ENCODE measurements around the gene AEBP2. TPM values are rescaled to one million over a fixed set of nuclear protein-coding genes. Genes with fewer than 3 reads are reported as not detected.

Gene AEBP2
- total RNA-seq, 1 donor from 2014 or later: 42.0 TPM

DNA sequence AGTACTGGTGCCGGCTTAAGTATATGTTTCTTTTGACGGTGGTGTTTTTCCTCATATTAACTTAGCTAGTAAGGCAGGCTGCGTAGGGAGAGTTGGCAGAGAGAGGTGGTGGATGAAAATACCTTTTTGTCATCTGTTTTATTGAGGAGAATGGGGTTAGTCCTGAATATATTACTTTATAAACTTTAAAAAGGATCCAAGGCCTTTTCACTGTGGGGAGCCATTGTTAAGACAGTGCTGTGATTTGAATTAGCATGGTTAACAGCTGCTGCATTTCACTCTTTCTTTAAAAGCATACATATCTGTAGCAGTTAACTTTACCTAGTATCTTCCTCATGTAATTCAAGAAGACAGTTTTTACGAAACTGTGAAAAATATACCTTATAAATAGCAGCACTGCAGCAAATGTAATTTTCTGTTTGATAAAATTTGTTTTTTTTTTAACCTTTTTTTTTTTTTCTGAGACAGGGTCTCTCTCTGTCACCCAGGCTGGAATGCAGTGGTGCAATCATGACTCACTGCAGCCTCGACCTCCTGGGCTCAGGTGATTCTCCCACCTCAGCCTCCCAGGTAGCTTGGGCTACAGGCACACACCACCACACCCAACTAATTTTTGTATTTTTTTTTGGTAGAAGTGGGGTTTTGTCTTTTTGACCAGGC, 57.1 kb downstream of the AEBP2 start:
- DNase-seq (ENCODE audit: low spot score in 2 of 2) (no peak), FAIRE-seq (no peak)

DNA sequence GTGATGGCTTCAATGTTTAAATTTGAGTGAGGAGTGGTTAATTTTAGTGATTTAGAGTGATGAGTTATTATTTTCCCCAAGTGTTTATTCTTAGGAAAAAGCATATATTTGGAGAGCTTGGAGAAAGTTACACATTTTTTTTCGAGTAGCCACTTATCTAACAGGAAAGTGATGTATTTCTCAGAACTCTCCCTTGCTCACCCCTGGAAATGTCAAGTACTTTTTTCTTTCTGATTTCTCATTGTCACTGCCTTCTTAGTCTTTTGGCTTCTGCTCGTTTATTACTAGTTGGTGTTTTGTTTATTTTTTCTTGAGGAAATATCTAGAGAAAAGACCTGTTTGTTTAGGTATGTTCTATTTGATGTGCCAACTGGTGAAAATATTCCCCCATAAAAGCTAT, 58.8 kb downstream of the AEBP2 start:
- DNase-seq (ENCODE audit: low spot score in 2 of 2): no peak
- FAIRE-seq: no peak

GRCh38 chr12:19499030-19499429, 59.7 kb downstream of the AEBP2 start:
- FAIRE-seq: no peak
- DNase-seq (ENCODE audit: low spot score in 2 of 2): no peak

DNA sequence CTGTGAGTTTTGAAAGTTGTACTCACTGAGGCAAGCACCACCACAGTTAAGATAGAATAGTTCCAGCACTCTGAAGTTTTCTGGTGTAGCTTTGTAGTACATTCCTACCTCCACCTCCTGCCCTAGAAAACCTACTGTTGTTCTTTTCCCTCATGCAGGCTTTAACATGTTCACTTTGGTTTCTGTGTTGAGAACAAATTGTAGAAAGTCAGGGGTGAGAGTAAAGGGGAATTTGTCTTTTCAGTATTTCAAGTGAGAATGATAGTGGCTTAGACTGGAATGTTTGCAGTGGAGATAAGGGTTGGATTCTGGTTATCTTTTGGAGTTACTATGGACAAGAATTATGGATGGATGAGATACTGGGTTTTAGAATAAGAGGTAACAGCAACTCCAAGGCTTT, 67.2 kb downstream of the AEBP2 start:
- DNase-seq (ENCODE audit: low spot score in 2 of 2) (no peak), FAIRE-seq (no peak)

- FAIRE-seq: peak; percentile 67
Observed at GRCh38 chr12:19507823-19508222, 68.5 kb downstream of the AEBP2 start.

GRCh38 chr12:19510461-19510860, 71.2 kb downstream of the AEBP2 start:
- DNase-seq (ENCODE audit: low spot score in 2 of 2) (no peak), FAIRE-seq (no peak)

More at GRCh38 chr12:19507823-19508222, 68.5 kb downstream of the AEBP2 start:
- peak in 1 of 2 donors; percentile 30 for DNase-seq (ENCODE audit: low spot score in 2 of 2)

DNA sequence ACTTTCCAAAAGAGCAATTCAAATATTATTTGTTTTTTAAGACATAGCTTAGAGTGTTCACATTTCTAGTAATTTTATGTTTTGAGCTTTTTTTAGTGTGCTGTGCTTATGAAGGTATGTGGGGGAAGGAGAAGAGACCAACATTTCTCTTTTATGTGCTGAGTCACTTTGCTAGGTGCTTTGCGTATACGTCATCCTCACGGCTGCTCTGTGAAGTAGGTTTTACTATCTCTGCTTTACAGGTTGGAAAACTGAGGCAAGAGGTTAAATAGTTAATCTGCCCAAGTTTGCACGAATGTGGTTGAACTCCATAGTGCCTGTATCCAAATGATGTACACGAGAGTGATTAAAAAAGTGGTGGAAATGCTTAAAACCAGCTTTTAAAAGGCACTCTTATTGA, 75.9 kb downstream of the AEBP2 start:
- FAIRE-seq (no peak), DNase-seq (ENCODE audit: low spot score in 2 of 2) (no peak)

DNA sequence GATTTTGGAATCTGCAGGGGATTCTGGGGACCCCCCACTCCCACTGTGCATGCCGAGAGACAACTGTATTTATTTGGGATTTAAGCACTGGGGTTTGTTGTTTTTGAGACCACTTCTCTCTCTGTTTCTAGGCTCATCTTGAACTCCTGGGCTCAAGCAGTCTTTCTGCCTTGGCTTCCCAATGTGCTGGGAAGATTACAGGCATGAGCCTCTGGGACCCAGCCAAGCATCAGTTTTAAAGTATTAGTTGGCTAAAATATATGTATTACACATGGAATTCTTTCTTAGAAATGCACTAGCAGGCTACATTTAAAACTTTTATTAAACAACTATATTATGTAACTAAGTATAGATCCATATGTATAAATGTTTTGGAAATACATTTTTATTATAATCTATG, 78.3 kb downstream of the AEBP2 start:
- FAIRE-seq (no peak), DNase-seq (ENCODE audit: low spot score in 2 of 2) (no peak)

DNA sequence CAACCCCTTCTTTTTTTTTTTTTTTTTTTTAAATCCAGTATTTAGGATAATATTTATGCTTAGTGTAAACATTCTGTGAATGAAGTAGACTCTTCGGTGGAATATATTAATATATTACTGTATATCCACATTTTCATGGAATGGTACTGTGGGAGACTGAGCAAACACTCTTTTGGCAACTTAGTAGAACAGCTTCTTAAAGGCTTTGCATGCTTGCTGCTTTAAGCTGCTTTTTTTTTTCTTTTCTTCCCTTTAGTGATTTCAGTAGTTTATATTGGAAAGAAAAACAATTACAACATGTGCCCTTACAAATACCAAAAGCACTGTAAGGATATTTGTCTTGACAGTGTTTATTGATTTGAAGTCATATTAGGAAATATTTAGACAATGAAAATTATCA, 78.9 kb downstream of the AEBP2 start:
- FAIRE-seq: no peak
- no peak for DNase-seq (ENCODE audit: low spot score in 2 of 2)

GRCh38 chr12:19520646-19521415, 81.5 kb downstream of the AEBP2 start:
- DNase-seq (ENCODE audit: low spot score in 2 of 2) (no peak), FAIRE-seq (no peak)

DNA sequence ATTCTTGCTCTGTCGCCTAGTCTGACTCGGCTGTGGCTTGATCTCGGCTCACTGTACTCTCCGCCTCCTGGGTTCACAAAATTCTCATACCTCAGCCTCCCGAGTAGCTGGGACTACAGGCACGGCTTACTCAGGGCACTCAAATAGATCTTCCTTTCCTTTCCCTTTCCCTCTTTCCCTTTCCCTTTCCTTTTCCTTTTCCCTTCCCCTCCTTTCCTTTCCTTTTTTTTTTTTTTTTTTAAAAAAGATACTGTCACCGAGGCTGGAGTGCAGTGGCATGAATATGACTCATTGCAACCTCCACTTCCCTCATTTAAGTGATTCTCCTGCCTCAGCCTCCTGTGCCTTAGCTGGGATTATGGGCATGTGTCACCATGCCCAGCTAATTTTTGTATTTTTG, 86.0 kb downstream of the AEBP2 start:
- FAIRE-seq (no peak), DNase-seq (ENCODE audit: low spot score in 2 of 2) (no peak)

GRCh38 chr12:19527866-19528265, 88.6 kb downstream of the AEBP2 start:
- FAIRE-seq (no peak), DNase-seq (ENCODE audit: low spot score in 2 of 2) (no peak)

- DNase-seq (ENCODE audit: low spot score in 2 of 2): no peak
- FAIRE-seq: no peak
Observed at GRCh38 chr12:19528750-19529149, 89.5 kb downstream of the AEBP2 start.

GRCh38 chr12:19529951-19530636, 90.8 kb downstream of the AEBP2 start:
- DNase-seq (ENCODE audit: low spot score in 2 of 2) (no peak), FAIRE-seq (no peak)

DNA sequence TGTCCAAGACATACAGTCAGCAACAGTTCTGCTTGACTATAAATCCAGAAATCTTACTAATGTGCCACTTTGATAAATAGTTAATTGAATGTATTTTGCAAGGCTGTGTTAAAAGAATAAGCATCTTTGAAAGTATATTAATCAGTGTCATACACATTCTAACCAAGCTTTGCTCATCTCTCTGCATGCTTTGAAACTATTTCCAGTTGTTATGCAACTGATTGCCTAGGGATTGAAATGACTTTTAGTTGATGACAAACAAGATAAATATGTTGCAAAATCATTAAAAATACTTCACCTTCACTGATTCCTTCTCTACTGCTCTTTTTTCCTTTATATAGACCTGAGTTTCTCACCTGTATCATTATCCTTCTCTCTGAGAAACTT, 91.3 kb downstream of the AEBP2 start:
- FAIRE-seq (no peak), DNase-seq (ENCODE audit: low spot score in 2 of 2) (no peak)

DNA sequence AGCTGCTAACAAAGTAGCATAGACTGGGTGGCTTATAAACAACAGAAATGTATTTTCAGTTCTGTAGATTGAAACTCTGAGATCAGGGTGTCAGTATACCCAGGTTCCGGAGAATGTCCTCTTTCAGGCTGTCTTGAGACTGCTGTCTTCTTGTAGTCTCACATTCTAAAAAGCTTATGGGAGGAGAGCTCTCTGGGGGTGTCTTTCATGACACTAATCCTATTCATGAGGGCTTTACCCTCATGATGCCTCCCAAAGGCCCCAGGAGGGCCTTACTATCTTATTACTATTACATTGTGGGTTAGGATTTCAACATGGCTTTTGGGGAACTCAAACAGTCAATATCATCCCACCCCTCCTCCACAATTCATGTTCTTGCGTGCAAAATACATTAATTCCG, 94.3 kb downstream of the AEBP2 start:
- FAIRE-seq (no peak), DNase-seq (ENCODE audit: low spot score in 2 of 2) (no peak)

DNA sequence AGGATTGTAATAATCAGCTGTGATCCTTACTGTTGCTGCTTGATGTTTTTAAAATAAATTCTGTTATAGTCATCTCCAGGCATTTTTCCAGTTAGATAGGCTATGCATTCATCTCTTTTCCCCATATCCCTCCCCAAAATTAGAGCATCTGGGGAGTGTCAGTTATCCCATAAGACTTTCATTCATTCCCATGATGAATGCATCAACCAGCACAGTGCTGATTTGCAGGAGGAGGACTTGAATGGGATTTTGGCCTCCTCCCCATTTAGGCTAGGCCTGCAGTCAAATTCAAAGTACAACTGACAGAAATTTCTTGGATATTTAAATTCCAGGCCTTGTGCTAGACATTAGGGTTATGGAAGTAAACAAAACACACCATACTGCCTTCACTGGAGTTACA, 99.8 kb downstream of the AEBP2 start:
- DNase-seq (ENCODE audit: low spot score in 2 of 2) (no peak), FAIRE-seq (no peak)

DNA sequence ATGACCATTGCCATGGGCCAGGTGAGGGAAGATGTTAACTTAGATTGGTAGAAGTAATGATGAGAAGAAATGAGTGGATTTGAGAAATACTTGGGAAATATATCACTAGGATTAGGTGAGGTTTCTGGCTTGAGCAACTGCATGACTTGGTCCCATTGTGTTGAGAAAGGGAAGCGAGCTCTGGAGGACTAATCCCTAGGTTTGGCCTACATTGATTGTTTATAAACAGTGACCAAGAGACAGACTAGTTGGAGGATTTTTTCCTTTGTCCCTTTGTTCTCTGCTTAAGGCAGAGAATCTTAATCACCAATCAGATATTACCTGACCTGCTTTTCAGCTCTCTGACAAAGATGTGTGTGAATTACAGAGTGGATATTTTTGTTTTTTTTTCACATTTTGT, 100.5 kb downstream of the AEBP2 start:
- DNase-seq (ENCODE audit: low spot score in 2 of 2) (no peak), FAIRE-seq (no peak)

GRCh38 chr12:19542606-19543005, 103.3 kb downstream of the AEBP2 start:
- FAIRE-seq (no peak), DNase-seq (ENCODE audit: low spot score in 2 of 2) (no peak)

GRCh38 chr12:19544353-19544752, 105.1 kb downstream of the AEBP2 start:
- no peak for FAIRE-seq
- DNase-seq (ENCODE audit: low spot score in 2 of 2): no peak

- DNase-seq (ENCODE audit: low spot score in 2 of 2) (no peak), FAIRE-seq (no peak)
Observed at GRCh38 chr12:19545301-19545700, 106.0 kb downstream of the AEBP2 start.

- DNase-seq (ENCODE audit: low spot score in 2 of 2) (no peak), FAIRE-seq (no peak)
Observed at GRCh38 chr12:19546027-19546426, 106.7 kb downstream of the AEBP2 start.

All from frontal cortex (tissue), 4 donors.